Measurements from ENCODE around the gene CNN1.

The CNN1 gene

GRCh38 chr19:11507370-11508078, 31.1 kb upstream of the CNN1 start:
- Mint-ChIP-seq H3K4me1 (peaks cover 17% of the 10 kb centered on the region), H3K4me3 (peak overlapping the region; percentile 84), H3K9me3 (no peaks in the 10 kb centered on the region), H3K27me3 (no peaks in the 10 kb centered on the region), H3K27ac (peak overlapping the region; percentile 22), H3K36me3 (ENCODE audit: low read depth) (peaks cover 13% of the 10 kb centered on the region)
- ATAC-seq (no peak), DNase-seq (no peak)

- H3K36me3 Mint-ChIP-seq (ENCODE audit: low read depth), result peaks cover 15% of the 10 kb centered on the region
- no peaks in the 10 kb centered on the region for H3K27me3 Mint-ChIP-seq
- no peak for ATAC-seq
- no peak for DNase-seq
- H3K4me3 Mint-ChIP-seq, result no peak overlapping the region
- H3K4me1 Mint-ChIP-seq, result peaks cover 10% of the 10 kb centered on the region
- H3K27ac Mint-ChIP-seq, result no peak overlapping the region
- H3K9me3 Mint-ChIP-seq, result no peaks in the 10 kb centered on the region
These were observed 28.2 kb upstream of the CNN1 start for GRCh38 chr19:11510444-11510843.

GRCh38 chr19:11513946-11514345, 24.7 kb upstream of the CNN1 start:
- Mint-ChIP-seq H3K27ac (no peak overlapping the region), H3K27me3 (no peaks in the 10 kb centered on the region), H3K36me3 (ENCODE audit: low read depth) (peaks cover 23% of the 10 kb centered on the region), H3K4me3 (no peak overlapping the region), H3K9me3 (no peaks in the 10 kb centered on the region), H3K4me1 (no peaks in the 10 kb centered on the region)
- DNase-seq, result no peak
- ATAC-seq, result no peak

- H3K4me1 Mint-ChIP-seq, result no peaks in the 10 kb centered on the region
- no peaks in the 10 kb centered on the region for H3K9me3 Mint-ChIP-seq
- H3K36me3 Mint-ChIP-seq (ENCODE audit: low read depth), result peaks cover 18% of the 10 kb centered on the region
- no peak for DNase-seq
- H3K27ac Mint-ChIP-seq, result no peak overlapping the region
- no peaks in the 10 kb centered on the region for H3K27me3 Mint-ChIP-seq
- no peak overlapping the region for H3K4me3 Mint-ChIP-seq
- no peak for ATAC-seq
These were observed 19.5 kb upstream of the CNN1 start for GRCh38 chr19:11519138-11519537.

DNA sequence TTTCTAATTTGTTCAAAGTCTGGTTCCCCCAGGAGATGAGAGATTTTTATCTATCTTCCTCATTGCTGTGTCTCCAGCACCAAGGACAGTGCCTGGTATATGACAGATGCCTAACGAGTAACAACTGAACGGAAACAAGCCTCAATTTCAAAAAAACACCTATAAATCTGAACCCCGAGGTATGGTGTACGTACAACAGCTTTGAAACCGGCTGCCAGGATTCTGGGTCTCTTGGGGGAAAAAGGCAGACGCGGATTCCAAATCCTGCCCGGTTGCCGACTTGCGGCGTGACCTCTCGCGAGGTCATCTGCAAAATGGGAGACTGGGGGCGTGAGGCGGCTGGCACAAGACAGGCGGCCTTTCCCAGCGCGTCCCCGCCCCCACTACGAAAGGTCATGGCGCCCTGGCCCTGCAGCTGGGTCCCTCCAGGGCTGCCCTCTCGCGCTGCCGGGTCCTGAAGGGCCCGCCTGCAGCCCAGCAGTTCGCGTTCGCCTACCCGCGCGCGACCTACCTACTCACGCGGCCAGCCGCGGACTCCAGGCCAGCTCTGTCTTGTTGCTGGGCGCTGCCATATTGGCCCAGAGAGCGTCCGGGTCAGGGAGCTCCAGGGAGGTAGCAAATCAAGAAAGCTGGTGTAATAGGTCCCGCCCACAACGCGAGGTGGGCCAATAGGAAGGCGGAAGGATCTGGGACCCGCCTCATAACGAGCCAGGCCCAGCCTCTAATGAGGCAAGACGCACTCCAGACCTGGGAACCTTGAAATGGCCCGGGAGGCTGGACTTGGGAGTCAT, 9.9 kb upstream of the CNN1 start, which contains the start of gene ECSIT:
Gene ECSIT (minus strand): TSS at position 584 of the 791 bp plus-strand sequence. CDS start 9,964 bp downstream, outside the sequence.
- Mint-ChIP-seq H3K36me3 (ENCODE audit: low read depth) (peaks cover 6% of the 10 kb centered on the region), H3K9me3 (no peaks in the 10 kb centered on the region), H3K4me1 (peaks cover 34% of the 10 kb centered on the region), H3K27me3 (no peaks in the 10 kb centered on the region), H3K27ac (peak within 1 kb of the TSS; percentile 93), H3K4me3 (peak within 1 kb of the TSS; percentile 95)
- peak; percentile 92 for DNase-seq
- ATAC-seq, result peak; percentile 95

- H3K4me3 Mint-ChIP-seq, result no peak overlapping the region
- no peaks in the 10 kb centered on the region for H3K9me3 Mint-ChIP-seq
- DNase-seq, result peak; percentile 63
These were observed 8.2 kb upstream of the CNN1 start for GRCh38 chr19:11530432-11530831.

DNA sequence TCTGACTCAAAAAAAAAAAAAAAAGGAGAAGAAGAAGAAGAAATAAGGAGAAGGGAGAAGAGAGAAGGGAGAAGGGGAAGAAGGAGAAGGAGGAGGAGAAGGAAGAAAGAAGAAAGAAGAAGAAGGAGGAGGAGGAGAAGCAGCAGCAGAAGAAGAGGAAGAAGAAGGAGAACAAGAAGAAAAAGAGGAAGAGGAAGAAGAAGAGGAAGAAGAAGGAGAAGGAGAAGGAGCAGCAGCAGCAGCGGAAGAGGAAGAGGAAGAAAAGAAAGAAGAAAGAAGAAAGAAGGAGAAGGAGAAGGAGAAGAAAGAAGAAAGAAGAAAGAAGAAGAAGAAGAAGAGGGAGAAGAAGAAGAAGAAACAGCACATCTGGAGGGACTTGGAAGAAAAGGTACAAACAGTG, 4.1 kb upstream of the CNN1 start:
- no peak overlapping the region for H3K27ac Mint-ChIP-seq
- peaks cover 17% of the 10 kb centered on the region for H3K27me3 Mint-ChIP-seq
- DNase-seq (no peak), ATAC-seq (no peak)
- peaks cover 29% of the 10 kb centered on the region for H3K4me1 Mint-ChIP-seq
- H3K9me3 Mint-ChIP-seq, result no peaks in the 10 kb centered on the region
- H3K4me3 Mint-ChIP-seq, result no peak overlapping the region
- no peaks in the 10 kb centered on the region for H3K36me3 Mint-ChIP-seq (ENCODE audit: low read depth)

More at GRCh38 chr19:11530432-11530831, 8.2 kb upstream of the CNN1 start:
- H3K27me3 Mint-ChIP-seq, result peaks cover 4% of the 10 kb centered on the region
- H3K4me1 Mint-ChIP-seq, result peaks cover 38% of the 10 kb centered on the region
- ATAC-seq, result no peak
- no peak overlapping the region for H3K27ac Mint-ChIP-seq
- peaks cover 5% of the 10 kb centered on the region for H3K36me3 Mint-ChIP-seq (ENCODE audit: low read depth)

DNA sequence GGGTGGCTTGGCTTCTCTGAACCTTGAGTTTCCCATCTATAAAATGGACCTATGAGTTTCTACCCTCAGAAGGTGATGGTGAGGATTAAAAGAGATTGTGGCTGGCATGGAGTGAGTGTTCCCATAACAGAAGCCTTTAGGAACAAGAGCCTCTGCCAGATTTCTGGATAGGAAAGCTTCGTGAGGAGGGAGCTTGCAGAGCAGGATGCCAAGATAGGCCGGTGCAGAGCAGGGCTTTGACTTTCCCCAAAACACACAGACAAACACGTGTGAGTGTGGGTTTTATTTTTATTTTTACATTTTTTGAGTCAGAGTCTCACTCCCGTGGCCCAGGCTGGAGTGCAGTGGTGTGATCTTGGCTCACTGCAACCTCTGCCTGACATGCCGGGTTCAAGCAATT, 3.7 kb upstream of the CNN1 start:
- Mint-ChIP-seq H3K27ac (no peak overlapping the region), H3K36me3 (ENCODE audit: low read depth) (no peaks in the 10 kb centered on the region), H3K9me3 (no peaks in the 10 kb centered on the region), H3K4me1 (peaks cover 29% of the 10 kb centered on the region), H3K4me3 (no peak overlapping the region), H3K27me3 (peaks cover 17% of the 10 kb centered on the region)
- no peak for DNase-seq
- no peak for ATAC-seq

- peak; percentile 95 for DNase-seq
These were observed 2.7 kb upstream of the CNN1 start for GRCh38 chr19:11535792-11536595.

GRCh38 chr19:11539495-11540365, 1.1 kb downstream of the CNN1 start:
- no peaks in the 10 kb centered on the region for H3K9me3 Mint-ChIP-seq
- H3K4me1 Mint-ChIP-seq, result peaks cover 10% of the 10 kb centered on the region
- H3K27ac Mint-ChIP-seq, result no peak overlapping the region
- no peak for DNase-seq
- peaks cover 28% of the 10 kb centered on the region for H3K27me3 Mint-ChIP-seq
- ATAC-seq, result no peak
- no peak overlapping the region for H3K4me3 Mint-ChIP-seq
- no peaks in the 10 kb centered on the region for H3K36me3 Mint-ChIP-seq (ENCODE audit: low read depth)

More at GRCh38 chr19:11535792-11536595, 2.7 kb upstream of the CNN1 start:
- Mint-ChIP-seq H3K4me1 (peaks cover 27% of the 10 kb centered on the region), H3K36me3 (ENCODE audit: low read depth) (no peaks in the 10 kb centered on the region), H3K27me3 (peaks cover 22% of the 10 kb centered on the region), H3K4me3 (peak overlapping the region; percentile 16), H3K27ac (peak overlapping the region; percentile 39), H3K9me3 (no peaks in the 10 kb centered on the region)
- peak; percentile 68 for ATAC-seq

GRCh38 chr19:11540645-11541044, 2.0 kb downstream of the CNN1 start:
- peaks cover 6% of the 10 kb centered on the region for H3K4me1 Mint-ChIP-seq
- ATAC-seq, result no peak
- H3K4me3 Mint-ChIP-seq, result no peak overlapping the region
- H3K9me3 Mint-ChIP-seq, result no peaks in the 10 kb centered on the region
- H3K27me3 Mint-ChIP-seq, result peaks cover 28% of the 10 kb centered on the region
- H3K36me3 Mint-ChIP-seq (ENCODE audit: low read depth), result no peaks in the 10 kb centered on the region
- no peak for DNase-seq
- H3K27ac Mint-ChIP-seq, result no peak overlapping the region

GRCh38 chr19:11541238-11541637, 2.6 kb downstream of the CNN1 start:
- Mint-ChIP-seq H3K27ac (no peak overlapping the region), H3K9me3 (no peaks in the 10 kb centered on the region), H3K4me1 (peaks cover 3% of the 10 kb centered on the region), H3K36me3 (ENCODE audit: low read depth) (no peaks in the 10 kb centered on the region), H3K27me3 (peaks cover 28% of the 10 kb centered on the region), H3K4me3 (no peak overlapping the region)
- DNase-seq, result no peak
- no peak for ATAC-seq

DNA sequence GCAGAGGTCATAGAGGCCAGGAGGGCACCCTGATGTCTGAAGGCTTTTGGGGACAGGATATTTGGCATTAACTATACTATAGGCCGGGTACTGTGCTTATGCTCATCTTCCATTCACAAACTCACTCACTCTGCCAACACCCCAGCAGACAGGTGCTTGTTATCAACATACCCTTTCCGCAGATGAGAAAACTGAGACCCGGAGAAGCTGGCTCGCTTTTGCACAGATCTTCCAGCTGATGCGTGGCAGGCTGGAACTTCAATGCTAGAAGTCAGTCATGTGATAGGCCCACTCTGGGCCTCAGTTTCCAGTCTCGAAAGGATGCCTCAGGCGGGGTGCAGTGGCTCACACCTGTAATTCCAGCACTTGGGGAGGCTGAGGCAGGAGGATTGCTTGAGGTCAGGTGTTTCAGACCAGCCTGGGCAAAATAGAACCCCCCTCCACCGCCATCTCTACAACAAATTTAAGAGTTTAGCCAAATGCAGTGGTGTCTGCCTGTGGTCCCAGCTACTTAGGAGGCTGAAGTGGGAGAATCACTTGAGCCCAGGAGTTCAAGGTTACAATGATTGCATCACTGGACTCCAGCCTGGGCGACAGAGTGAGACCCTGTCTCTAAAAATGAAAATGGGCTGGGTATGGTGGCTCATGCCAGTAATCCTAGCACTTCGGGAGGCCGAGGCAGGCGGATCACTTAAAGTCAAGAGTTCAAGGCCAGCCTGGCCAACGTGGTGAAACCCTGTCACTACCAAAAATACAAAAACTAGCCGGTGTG, 9.5 kb downstream of the CNN1 start:
- Mint-ChIP-seq H3K4me3 (no peak overlapping the region), H3K27me3 (peaks cover 2% of the 10 kb centered on the region), H3K9me3 (no peaks in the 10 kb centered on the region), H3K36me3 (ENCODE audit: low read depth) (no peaks in the 10 kb centered on the region), H3K27ac (no peak overlapping the region), H3K4me1 (no peaks in the 10 kb centered on the region)
- ATAC-seq (no peak), DNase-seq (no peak)

Data from activated naive CD8-positive, alpha-beta T cell treated with anti-CD3 and anti-CD28 coated beads, Interleukin-2, amount 50 U/mL, for 24 hours (primary cell).